ENCODE measurements around the gene ANKZF1.

ANKZF1 gene

DNA sequence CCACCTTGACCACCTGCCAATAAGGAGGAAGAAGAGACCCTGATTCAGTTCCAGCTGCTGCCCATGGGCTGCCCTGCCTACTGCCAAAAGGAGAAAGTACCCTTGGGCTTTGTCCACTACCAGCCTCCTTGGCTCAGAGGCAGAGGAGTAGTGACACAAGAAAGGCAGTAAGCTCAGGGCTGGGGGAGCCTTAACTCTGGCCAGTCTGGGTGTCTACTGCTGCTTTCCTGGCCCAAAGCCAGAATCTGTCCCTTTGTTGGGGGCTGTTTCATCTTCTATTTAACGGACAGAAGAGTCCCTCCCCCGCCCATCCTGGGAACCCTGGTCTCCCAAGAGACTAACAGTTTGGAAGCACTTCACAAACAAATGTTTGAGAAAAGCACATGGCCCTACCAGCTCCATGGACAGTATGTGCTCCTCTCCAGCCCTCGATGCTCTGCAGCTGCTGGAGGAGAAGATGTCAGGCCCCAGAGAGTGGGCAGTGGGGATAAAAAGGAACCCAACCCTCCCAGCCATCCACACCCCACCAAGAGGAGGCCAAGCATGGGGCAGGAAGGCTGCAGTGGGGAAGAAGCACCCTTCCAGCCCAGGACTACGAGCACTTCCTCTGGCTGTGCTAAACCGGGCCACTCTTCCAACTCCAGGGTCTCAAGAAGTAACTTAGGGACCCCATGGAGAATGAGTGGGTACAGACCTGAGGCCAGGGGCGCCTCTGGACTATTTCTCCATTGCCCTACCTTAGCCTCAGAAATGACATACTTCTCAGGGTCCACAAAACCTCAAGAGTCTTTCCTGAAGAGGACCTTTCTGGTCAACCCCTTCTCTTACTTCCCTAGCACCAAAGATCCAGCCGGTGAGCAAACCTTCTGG, 1.3 kb upstream of the ANKZF1 start:
- TF ChIP-seq CREB1 (IDR thresholded peaks at IDR 0.05; ENCODE audit: low read depth) (no peak), FOXM1 (IDR thresholded peaks at IDR 0.05; ENCODE audit: borderline replicate concordance, low read depth) (no peak), YY1 (IDR thresholded peaks at IDR 0.05; ENCODE audit: low read depth) (no peak), NFIC (IDR thresholded peaks at IDR 0.05) (no peak), EP300 (IDR thresholded peaks at IDR 0.05; ENCODE audit: borderline replicate concordance) (no peak), MAX (IDR thresholded peaks at IDR 0.05) (no peak), USF1 (IDR thresholded peaks at IDR 0.05) (no peak), CEBPB (IDR thresholded peaks at IDR 0.05) (no peak), TAF1 (IDR thresholded peaks at IDR 0.05; ENCODE audit: low read depth) (no peak), EGR1 (IDR thresholded peaks at IDR 0.05) (no peak), ZBTB7A (IDR thresholded peaks at IDR 0.05; ENCODE audit: low read depth) (no peak), TCF12 (IDR thresholded peaks at IDR 0.05; ENCODE audit: low read depth) (no peak)
- TF ChIP-seq, protein P1, sequence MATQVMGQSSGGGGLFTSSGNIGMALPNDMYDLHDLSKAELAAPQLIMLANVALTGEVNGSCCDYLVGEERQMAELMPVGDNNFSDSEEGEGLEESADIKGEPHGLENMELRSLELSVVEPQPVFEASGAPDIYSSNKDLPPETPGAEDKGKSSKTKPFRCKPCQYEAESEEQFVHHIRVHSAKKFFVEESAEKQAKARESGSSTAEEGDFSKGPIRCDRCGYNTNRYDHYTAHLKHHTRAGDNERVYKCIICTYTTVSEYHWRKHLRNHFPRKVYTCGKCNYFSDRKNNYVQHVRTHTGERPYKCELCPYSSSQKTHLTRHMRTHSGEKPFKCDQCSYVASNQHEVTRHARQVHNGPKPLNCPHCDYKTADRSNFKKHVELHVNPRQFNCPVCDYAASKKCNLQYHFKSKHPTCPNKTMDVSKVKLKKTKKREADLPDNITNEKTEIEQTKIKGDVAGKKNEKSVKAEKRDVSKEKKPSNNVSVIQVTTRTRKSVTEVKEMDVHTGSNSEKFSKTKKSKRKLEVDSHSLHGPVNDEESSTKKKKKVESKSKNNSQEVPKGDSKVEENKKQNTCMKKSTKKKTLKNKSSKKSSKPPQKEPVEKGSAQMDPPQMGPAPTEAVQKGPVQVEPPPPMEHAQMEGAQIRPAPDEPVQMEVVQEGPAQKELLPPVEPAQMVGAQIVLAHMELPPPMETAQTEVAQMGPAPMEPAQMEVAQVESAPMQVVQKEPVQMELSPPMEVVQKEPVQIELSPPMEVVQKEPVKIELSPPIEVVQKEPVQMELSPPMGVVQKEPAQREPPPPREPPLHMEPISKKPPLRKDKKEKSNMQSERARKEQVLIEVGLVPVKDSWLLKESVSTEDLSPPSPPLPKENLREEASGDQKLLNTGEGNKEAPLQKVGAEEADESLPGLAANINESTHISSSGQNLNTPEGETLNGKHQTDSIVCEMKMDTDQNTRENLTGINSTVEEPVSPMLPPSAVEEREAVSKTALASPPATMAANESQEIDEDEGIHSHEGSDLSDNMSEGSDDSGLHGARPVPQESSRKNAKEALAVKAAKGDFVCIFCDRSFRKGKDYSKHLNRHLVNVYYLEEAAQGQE (IDR thresholded peaks at IDR 0.05; ENCODE audit: low read depth): no peak

DNA sequence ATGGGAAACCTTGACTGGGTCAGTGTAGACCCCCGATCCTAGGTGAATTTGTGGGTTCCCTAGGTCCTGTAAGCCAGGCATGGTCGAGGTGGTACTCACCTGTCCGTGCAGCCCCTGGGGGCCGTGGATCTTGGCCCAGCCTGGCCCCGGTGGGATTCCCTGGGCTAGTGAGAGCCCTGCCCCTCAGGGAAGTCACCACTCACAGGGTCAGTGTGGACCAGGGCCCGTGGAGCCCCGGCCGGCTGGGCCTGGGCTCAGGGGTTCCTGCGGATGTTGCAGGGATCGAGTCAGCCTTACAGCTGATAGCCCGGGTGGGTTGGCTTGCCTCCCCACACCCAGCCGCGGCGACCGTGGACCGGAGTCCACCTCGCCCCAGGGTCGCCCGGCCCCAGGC, 698 bp upstream of the ANKZF1 start:
- TF ChIP-seq, protein P1 (IDR thresholded peaks at IDR 0.05; ENCODE audit: low read depth): no peak
- TF ChIP-seq TAF1 (IDR thresholded peaks at IDR 0.05; ENCODE audit: low read depth) (no peak), RAD21 (IDR thresholded peaks at IDR 0.05; ENCODE audit: low read depth) (no peak), ZBTB7A (IDR thresholded peaks at IDR 0.05; ENCODE audit: low read depth) (no peak; the same call in 1 of the 2 replicates), FOXM1 (IDR thresholded peaks at IDR 0.05; ENCODE audit: borderline replicate concordance, low read depth) (no peak), USF1 (IDR thresholded peaks at IDR 0.05) (no peak), TEAD4 (IDR thresholded peaks at IDR 0.05) (no peak), TCF12 (IDR thresholded peaks at IDR 0.05; ENCODE audit: low read depth) (no peak), NFIC (IDR thresholded peaks at IDR 0.05) (no peak)

DNA sequence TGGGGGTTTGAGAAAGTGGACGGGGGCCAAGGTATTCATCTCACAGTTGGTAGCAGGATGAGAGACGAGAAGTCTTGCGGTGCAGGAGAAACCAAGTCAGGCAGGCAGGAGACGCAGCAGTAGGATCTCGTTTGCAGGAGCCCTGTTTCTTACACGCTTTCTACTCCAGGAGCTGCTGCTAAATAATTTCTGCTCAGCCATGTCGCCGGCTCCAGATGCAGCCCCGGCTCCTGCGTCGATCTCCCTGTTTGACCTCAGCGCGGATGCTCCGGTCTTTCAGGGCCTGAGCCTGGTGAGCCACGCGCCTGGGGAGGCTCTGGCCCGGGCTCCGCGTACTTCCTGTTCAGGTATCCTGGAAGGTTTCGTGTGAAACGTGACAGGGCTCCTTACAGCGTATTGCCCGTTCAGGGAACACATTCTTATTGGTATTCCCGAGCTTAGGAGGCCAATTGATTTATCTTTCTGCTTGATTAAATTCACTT, 494 bp downstream of the ANKZF1 start:
- no peak for TF ChIP-seq ZBTB7A (IDR thresholded peaks at IDR 0.05; ENCODE audit: low read depth)

- no peak for TF ChIP-seq USF1 (IDR thresholded peaks at IDR 0.05)
Measured at GRCh38 chr2:219234331-219234730, 4.7 kb downstream of the ANKZF1 start.

GRCh38 chr2:219243291-219243761, 13.7 kb downstream of the ANKZF1 start:
- TF ChIP-seq, protein P1 (IDR thresholded peaks at IDR 0.05; ENCODE audit: low read depth): no peak
- TF ChIP-seq NFIC (IDR thresholded peaks at IDR 0.05) (no peak), TAF1 (IDR thresholded peaks at IDR 0.05; ENCODE audit: low read depth) (no peak), EGR1 (IDR thresholded peaks at IDR 0.05) (no peak), CEBPB (IDR thresholded peaks at IDR 0.05) (no peak), USF1 (IDR thresholded peaks at IDR 0.05) (no peak), TEAD4 (IDR thresholded peaks at IDR 0.05) (no peak), FOXM1 (IDR thresholded peaks at IDR 0.05; ENCODE audit: borderline replicate concordance, low read depth) (no peak), RAD21 (IDR thresholded peaks at IDR 0.05; ENCODE audit: low read depth) (no peak), YY1 (IDR thresholded peaks at IDR 0.05; ENCODE audit: low read depth) (no peak), CREB1 (IDR thresholded peaks at IDR 0.05; ENCODE audit: low read depth) (no peak), EP300 (IDR thresholded peaks at IDR 0.05; ENCODE audit: borderline replicate concordance) (no peak), TCF12 (IDR thresholded peaks at IDR 0.05; ENCODE audit: low read depth) (no peak), ZBTB7A (IDR thresholded peaks at IDR 0.05; ENCODE audit: low read depth) (no peak), MAX (IDR thresholded peaks at IDR 0.05) (no peak)

Measured in Ishikawa (cell line).